Measurements from ENCODE around the gene HRC.
"Not testable (repeated sequence)": the region's sequence is repeated elsewhere in the genome, so short reads cannot be mapped to it uniquely, and the experiment has no call there.

Gene HRC, protein sequence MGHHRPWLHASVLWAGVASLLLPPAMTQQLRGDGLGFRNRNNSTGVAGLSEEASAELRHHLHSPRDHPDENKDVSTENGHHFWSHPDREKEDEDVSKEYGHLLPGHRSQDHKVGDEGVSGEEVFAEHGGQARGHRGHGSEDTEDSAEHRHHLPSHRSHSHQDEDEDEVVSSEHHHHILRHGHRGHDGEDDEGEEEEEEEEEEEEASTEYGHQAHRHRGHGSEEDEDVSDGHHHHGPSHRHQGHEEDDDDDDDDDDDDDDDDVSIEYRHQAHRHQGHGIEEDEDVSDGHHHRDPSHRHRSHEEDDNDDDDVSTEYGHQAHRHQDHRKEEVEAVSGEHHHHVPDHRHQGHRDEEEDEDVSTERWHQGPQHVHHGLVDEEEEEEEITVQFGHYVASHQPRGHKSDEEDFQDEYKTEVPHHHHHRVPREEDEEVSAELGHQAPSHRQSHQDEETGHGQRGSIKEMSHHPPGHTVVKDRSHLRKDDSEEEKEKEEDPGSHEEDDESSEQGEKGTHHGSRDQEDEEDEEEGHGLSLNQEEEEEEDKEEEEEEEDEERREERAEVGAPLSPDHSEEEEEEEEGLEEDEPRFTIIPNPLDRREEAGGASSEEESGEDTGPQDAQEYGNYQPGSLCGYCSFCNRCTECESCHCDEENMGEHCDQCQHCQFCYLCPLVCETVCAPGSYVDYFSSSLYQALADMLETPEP

DNA sequence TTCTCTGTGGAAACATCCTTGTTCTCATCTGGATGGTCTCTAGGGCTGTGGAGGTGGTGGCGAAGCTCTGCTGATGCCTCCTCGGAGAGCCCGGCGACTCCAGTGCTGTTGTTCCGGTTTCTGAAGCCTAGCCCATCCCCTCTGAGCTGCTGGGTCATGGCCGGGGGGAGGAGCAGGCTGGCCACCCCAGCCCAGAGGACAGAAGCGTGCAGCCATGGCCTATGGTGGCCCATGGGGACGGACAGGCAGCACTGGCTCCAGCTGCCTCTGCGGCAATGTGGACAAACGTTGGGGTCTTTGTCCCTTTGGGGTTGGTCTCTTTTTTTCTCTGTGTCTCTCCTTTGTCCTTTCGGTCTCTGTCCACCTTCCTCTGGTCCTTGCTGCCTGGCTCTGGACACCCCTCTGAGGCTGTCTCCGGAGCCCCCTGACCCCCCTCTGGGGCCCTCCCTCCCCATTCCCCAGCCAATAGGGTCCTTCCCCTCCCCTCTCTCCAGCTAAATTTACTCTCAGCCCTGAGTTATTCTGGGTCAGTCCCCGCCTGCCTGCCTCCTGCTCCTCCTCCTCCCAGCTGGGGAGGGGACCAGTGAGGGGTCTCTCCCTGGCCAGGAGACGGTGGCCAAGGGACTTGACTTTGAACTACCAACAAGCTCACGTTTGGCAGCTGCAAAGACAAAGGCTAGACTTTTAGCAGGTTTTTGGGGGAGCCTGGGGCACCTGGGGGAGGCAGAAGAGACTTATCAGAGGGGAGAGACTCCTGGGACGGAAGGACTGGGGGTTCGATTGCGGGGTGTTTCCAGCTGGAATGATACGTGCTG, at the start of gene HRC:
Gene HRC, minus strand, starts transcription at position 392 of the 815 bp plus-strand sequence. Its CDS starts 159 bp downstream, at position 233.
- DNase-seq (ENCODE audit: low read depth) = no peak

- DNase-seq (ENCODE audit: low read depth) = no peak
These were observed 45.8 kb upstream of the HRC start for GRCh38 chr19:49201042-49201441.

DNA sequence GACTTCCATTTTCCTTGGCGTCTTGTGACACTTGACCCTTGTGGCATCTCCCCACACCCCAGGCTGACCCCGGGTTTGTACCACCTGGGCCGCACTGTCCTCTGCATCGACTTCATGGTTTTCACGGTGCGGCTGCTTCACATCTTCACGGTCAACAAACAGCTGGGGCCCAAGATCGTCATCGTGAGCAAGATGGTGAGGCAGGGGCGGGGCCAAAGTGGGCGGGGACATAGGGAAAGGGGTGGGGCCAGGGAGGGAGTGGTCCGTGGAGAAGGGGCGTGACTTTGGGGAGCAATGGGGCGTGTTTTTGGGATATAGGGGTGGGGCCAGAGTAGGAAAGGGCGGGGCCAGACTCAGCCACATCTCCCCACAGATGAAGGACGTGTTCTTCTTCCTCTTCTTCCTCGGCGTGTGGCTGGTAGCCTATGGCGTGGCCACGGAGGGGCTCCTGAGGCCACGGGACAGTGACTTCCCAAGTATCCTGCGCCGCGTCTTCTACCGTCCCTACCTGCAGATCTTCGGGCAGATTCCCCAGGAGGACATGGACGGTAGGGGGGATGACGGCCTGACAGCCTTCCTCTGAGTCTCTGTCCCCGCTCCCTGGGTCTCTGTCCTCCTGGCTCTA, 45.2 kb upstream of the HRC start:
- no peak for DNase-seq (ENCODE audit: low read depth)

- DNase-seq (ENCODE audit: low read depth) = no peak
These were observed 41.5 kb upstream of the HRC start for GRCh38 chr19:49196527-49197240.

DNA sequence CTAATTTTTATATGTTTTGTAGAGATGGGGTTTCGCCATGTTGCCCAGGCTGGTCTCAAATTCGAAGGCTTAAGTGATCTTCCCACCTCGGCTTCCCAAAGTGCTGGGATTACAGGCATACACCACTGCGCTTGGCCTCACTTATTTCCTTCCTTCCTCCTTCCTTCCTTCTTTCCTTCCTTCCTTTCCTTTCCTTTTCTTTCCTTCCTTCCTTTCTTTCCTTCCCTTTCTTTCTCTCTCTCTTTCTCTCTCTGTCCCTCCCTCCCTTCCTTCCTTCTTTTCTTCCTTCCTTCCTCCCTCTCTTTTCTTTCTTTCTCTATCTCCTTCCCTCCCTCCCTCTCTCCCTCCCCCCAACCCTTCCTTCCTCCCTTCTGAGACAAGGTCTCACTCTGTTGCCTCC, 39.2 kb upstream of the HRC start:
- DNase-seq (ENCODE audit: low read depth) = no peak

DNA sequence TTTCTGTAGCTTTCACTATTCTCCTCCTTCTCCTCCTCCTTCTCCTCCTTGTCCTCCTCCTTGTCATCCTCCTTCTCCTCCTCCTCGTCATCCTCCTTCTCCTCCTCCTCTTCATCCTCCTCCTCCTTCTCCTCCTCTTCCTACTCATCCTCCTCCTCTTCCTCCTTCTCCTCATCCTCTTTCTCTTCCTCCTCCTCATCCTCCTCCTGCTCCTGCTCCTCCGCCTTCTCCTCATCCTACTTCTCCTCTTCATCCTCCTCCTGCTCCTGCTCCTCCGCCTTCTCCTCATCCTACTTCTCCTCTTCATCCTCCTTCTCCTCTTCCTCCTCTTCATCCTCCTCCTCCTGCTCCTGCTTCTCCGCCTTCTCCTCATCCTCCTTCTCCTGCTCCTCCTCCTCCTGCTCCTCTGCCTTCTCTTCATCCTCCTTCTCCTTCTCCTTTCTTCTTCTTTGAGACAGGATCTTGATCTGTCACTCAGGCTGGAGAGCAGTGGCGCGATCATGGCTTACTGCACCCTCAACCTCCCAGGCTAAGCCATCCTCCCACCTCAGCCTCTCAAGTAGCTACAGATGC, 38.7 kb upstream of the HRC start:
- no peak for DNase-seq (ENCODE audit: low read depth)

DNA sequence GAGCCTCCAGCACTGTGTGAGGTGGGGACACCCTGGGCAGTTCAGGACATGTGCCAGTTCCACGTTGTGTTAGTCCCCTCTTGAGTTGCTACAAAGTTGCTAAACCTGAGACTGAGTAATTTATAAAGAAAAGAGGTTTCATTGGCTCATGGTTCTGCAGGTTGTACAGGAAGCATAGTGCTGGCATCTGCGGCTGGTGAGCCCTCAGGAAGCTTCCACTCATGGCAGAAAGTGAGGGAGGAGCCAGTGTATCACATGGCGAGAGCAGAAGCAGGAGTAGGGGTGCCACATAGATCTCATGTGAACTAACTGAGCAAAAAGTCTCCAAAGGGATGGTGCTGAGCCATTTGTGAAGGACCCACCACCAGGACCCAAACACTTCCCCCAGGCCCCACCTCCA, 35.6 kb upstream of the HRC start:
- no peak for DNase-seq (ENCODE audit: low read depth)

DNA sequence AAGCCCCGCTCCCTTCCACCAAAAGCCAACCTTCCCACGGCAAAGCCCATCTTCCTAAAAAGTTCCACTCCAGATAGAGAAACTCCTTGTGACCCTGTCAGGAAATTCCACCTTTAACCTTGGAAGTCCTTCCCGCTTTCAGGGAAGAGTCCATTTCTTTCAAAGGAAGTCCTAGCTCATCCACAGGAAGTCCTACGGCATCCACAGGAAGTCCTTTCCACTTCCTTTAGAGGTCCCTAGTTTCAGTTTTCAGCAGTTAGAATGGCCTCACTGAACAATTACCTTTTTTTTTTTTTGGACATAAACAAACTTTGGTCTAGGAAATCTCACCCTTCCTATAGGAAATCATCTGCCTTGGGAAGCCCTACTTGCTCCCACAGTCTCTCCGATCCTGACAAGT, 34.1 kb upstream of the HRC start:
- DNase-seq (ENCODE audit: low read depth) = no peak

DNA sequence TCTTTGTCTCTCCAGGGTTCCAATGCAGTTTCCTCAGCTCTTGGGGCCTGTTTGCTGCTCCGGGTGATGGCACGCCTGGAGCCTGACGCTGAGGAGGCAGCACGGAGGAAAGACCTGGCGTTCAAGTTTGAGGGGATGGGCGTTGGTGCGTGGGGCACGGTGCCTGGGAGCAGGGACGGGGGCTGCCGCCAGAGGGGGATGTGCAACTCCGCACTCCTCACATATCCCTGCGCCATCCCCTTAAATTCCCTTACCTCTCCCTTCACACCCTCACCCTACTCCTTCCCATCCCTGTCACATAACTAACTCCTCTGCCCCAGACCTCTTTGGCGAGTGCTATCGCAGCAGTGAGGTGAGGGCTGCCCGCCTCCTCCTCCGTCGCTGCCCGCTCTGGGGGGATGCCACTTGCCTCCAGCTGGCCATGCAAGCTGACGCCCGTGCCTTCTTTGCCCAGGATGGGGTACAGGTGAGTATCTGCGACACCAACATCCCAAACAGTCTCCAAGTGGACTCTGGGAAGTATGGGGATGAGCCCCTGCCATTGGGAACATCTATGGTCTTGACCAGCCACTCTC, 33.5 kb upstream of the HRC start:
- no peak for DNase-seq (ENCODE audit: low read depth)

GRCh38 chr19:49186108-49186507, 30.9 kb upstream of the HRC start:
- DNase-seq (ENCODE audit: low read depth) = no peak

DNA sequence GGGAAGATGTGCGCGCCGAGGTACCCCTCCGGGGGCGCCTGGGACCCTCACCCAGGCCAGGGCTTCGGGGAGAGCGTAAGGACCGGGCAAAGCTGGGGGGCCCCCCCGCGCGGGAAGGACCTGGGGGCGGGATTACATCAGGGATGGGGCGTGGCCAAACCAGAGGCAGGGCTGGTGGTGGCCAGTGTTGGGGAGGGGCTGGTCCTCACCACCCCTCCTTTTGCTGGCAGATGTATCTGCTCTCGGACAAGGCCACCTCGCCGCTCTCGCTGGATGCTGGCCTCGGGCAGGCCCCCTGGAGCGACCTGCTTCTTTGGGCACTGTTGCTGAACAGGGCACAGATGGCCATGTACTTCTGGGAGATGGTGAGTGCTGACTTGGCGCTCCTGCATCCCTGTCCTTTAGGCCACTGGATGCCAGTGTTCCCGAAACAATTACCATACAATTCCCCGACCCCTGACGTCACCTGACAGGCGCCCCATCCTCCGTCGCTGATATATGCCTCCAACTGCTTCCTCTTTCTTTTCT, 27.7 kb upstream of the HRC start:
- no peak for DNase-seq (ENCODE audit: low read depth)

DNA sequence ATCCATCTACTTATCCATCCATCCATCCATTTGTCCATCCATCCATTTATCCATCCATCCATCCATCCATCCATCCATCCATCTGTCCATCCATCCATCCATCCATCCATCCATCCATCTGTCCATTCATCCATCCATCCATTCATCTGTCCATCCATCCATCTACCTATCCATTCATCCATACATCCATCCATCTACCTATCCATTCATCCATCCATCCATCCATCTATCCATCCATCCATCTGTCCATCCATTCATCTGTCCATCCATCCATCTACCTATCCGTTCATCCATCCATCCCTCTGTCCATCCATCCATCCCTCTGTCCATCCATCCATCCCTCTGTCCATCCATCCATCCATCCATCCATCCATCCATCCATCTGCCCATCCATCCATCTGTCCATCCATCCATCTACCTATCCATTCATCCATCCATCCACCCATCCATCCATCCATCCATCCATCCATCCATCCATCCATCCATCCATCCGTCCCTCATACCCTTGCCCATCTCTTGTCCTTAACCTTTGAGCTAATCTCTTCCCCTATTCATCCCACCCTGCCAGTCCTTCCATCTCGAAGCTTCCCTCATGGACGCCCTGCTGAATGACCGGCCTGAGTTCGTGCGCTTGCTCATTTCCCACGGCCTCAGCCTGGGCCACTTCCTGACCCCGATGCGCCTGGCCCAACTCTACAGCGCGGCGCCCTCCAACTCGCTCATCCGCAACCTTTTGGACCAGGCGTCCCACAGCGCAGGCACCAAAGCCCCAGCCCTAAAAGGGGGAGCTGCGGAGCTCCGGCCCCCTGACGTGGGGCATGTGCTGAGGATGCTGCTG, 27.0 kb upstream of the HRC start:
- not testable (repeated sequence) for DNase-seq (ENCODE audit: low read depth)

GRCh38 chr19:49180659-49181058, 25.5 kb upstream of the HRC start:
- no peak for DNase-seq (ENCODE audit: low read depth)

DNA sequence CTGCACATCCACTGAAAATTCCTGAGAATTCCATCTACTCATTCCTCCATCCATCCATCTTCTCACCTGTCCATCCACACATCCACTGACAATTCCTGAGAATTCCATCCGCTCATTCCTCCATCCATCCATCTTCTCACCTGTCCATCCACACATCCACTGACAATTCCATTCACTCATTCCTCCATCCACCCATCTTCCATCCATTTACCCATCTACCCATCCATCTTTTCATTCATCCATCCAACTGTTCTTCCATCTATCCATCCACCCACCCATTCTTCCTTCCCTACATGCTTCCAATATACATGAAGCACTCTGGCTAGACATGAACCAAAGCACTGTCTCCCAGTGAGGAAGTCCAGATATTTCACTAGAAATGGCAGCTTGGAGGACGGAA, 18.0 kb upstream of the HRC start:
- no peak for DNase-seq (ENCODE audit: low read depth)

DNA sequence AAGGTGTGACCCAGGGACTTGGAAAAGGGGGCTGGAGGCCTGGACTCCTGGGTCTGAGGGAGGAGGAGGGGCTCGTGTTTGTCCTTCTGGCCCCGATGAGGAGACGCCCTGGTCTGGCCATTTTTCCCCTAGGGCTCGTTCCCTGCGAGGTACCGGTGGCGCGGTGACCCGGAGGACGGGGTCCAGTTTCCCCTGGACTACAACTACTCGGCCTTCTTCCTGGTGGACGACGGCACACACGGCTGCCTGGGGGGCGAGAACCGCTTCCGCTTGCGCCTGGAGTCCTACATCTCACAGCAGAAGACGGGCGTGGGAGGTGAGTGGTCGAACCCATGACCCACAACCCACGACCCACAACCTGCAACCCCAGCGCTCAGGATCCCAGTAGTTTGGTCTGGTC, 13.2 kb upstream of the HRC start:
- no peak for DNase-seq (ENCODE audit: low read depth)

GRCh38 chr19:49167857-49168409, 12.7 kb upstream of the HRC start:
- no peak for DNase-seq (ENCODE audit: low read depth)

DNA sequence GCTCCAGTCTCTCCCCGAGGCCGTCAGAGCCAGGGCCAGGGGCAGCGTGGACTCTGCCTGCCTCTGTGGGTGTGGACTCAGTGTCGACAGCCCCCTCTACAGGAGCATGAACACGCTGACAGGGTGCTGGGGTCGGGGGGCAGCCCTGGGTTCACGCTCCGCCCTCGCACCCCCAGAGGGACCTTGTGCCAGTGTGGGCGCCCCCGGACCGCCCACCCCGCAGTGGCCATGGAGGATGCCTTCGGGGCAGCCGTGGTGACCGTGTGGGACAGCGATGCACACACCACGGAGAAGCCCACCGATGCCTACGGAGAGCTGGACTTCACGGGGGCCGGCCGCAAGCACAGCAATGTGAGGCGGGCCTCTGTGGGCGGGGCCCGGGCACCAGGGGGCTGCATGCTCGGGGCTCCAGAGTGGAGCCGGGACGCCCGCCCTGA, 10.7 kb upstream of the HRC start:
- no peak for DNase-seq (ENCODE audit: low read depth)

DNA sequence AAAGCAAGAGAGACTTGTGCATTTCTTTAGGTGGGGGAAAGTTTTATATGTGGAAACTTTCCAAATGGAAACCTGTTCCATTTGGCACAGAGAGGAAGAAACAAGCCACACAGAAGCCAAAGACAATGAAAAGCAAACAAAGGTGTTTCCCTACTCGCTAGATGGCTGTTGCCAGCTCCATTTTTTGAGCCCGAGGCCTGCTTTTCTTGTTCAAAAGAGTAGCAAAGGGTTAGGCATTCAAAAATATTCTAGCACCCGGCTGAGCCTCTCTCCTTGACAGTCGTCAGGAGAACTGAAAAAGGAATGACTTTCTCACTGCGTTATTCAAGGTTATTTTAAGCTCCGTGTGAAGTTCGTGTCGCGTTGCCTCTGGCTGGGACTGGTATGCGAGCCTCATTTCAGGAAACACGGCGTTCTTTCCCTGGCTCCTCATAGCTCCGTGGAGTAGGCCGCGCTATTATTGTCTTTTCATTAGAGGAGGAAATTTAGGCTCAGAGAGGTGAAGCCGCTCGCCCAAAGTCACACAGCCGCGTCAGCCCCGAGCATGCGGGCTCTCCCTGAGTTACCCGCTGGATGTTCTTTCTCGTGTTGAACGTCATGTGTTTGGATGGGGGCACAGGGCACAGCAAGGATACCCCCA, 10.0 kb upstream of the HRC start:
- DNase-seq (ENCODE audit: low read depth) = no peak

DNA sequence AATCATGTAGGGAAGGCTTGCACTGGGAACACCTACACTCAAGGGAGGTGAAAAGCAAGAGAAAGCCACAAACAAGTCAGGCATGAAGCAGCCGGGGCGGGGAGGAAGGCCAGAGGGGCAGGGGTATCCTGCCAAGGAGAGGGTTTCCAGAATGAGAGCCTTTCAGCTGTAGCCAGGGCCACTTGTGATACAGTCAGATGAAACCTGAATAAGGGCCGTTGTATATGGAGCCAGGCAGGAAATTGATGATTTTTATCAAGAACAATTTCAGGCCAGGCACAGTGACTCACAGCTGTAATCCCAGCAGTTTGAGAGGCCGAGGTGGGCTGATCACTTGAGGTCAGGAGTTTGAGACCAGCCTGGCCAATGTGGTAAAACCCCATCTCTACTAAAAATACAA, 6.8 kb upstream of the HRC start:
- DNase-seq (ENCODE audit: low read depth) = no peak
